CD4-positive, alpha-beta T cell treated with Interleukin-10 for 1 hour (primary cell): ENCODE data around the gene RAD51.
A peak's percentile ranks its signal among the peaks of the same experiment; 100 is the strongest.
"Not testable (repeated sequence)": the region's sequence is repeated elsewhere in the genome, so short reads cannot be mapped to it uniquely, and the experiment has no call there.

ENCODE experiments used
- DNase-seq: peaks from one replicate; pipeline ENCODE4 v3.0.0-alpha.2; 2020

RAD51 gene

DNA sequence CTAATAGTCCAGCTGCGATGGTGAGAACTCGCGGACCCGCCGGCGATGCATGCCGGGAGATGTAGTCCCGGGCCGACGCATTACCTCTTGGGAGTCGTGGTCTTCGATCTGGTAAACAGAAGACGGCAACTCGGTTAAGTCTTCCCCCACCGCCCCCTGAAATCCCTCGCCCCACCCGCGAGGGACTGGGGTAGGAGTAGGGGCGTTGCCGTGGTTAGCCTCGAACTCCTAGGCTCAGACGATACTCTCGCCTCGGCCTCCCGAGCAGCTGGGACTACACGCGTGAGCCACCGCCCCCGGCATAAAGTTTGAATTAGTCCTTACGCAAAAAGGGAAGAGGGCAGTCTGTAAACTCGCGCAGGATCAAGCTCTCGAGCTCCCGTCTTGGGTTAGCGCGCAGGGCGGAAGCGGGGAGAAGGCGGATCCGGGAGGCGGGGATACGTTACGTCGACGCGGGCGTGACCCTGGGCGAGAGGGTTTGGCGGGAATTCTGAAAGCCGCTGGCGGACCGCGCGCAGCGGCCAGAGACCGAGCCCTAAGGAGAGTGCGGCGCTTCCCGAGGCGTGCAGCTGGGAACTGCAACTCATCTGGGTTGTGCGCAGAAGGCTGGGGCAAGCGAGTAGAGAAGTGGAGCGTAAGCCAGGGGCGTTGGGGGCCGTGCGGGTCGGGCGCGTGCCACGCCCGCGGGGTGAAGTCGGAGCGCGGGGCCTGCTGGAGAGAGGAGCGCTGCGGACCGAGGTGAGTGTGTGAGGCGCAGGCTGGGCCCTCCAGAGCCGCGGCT lies at the start of gene RAD51:
Gene RAD51, plus strand, starts transcription at position 487 of the 781 bp plus-strand sequence. CDS start 3,585 bp downstream, outside the sequence.
- DNase-seq, result peak; percentile 93

GRCh38 chr15:40647523-40647922 lies 47.5 kb upstream of the RAD51 start:
- DNase-seq, result no peak

DNA sequence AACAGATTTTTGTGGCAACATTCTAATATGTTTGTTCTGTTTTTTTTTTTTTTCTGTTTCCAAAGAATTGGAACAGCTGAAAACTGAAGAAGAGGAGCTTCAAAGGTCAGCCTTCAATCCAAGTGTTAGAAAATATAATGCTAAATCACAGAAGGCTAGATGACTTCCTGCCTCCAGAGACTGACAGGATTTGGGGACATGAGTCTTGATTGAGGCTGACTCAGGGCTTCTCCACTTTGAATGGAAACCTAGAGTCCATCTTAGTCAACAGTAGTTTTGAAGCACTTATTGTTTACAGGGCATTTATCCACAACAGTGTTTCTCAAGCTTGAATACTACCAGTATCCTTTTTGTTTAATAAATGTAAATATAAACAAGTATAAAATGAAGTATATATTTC lies 44.5 kb upstream of the RAD51 start:
- no peak for DNase-seq

DNA sequence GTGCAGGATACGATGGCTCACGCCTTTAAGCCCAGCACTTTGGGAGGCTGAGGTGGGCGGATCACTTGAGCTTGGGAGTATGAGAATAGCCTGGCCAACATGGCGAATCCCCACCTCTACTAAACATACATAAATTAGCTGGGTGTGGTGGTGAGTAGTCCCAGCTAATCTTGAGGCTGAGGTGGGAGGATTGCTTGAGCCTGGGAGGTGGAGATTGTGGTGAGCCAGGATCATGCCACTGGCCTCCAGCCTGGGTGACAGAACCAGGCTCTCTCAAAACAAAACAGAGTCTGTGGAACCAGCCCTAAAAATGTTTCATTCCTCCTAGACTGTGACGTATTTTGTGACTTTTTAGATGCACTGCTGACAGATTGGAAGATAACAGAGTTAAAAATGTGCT lies 34.3 kb upstream of the RAD51 start:
- DNase-seq, result no peak

- DNase-seq, result no peak
These were observed 30.1 kb upstream of the RAD51 start for GRCh38 chr15:40664909-40665308.

DNA sequence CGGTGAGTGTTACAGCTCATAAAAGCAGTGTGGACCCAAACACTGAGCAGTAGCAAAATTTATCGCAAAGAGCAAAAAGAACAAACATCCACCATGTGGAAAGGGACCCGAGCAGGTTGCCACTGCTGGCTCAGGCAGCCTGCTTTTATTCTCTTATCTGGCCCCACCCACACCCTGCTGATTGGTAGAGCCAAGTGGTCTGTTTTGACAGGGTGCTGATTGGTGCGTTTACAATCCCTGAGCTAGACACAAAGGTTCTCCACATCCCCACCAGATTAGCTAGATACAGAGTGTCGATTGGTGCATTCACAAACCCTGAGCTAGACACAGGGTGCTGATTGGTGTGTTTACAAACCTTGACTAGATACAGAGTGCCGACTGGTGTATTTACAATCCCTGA lies 18.7 kb upstream of the RAD51 start:
- not testable (repeated sequence) for DNase-seq

GRCh38 chr15:40676906-40677305 lies 18.1 kb upstream of the RAD51 start:
- not testable (repeated sequence) for DNase-seq

DNA sequence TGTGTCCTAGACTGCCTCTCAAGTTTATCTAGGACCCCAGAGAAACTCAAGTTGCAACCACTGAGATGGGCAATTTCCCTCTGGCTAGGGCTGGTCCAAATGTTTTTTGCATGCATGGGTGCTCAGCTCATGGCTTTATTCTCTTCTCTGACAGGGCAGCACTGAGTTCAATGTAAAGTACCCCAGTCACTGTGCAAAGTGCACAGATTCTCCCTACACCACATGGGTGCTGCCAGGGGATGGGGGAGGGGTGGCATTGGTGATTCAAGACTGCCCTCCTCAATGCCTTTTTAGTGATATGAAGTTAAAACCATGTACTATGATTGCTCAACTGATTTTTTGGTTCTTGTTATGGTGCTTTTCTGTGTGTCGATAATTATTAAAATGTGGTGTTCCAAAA lies 14.8 kb upstream of the RAD51 start:
- no peak for DNase-seq

GRCh38 chr15:40680959-40681358 lies 14.0 kb upstream of the RAD51 start:
- not testable (repeated sequence) for DNase-seq

- no peak for DNase-seq
These were observed 10.6 kb upstream of the RAD51 start for GRCh38 chr15:40684381-40684780.

DNA sequence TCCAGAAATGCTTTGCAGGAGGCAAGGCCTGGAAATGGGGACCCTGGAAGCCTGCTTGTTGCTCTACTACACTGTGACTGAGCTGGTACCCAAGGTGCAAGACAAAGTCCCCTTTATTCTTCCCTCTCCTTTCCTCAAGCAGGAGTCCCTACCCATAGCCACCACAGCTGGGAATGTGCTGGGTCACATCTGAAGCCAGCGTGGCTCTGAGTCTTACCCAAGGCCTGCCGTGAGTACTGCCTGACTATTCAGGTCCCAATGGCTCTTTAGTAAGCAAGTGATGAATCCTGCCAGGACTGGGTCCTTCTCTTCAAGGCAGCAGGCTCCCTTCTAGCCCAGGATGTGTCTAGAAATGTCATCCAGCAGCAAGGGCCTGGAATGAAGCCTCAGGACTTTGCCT lies 9.6 kb upstream of the RAD51 start:
- DNase-seq, result no peak

DNA sequence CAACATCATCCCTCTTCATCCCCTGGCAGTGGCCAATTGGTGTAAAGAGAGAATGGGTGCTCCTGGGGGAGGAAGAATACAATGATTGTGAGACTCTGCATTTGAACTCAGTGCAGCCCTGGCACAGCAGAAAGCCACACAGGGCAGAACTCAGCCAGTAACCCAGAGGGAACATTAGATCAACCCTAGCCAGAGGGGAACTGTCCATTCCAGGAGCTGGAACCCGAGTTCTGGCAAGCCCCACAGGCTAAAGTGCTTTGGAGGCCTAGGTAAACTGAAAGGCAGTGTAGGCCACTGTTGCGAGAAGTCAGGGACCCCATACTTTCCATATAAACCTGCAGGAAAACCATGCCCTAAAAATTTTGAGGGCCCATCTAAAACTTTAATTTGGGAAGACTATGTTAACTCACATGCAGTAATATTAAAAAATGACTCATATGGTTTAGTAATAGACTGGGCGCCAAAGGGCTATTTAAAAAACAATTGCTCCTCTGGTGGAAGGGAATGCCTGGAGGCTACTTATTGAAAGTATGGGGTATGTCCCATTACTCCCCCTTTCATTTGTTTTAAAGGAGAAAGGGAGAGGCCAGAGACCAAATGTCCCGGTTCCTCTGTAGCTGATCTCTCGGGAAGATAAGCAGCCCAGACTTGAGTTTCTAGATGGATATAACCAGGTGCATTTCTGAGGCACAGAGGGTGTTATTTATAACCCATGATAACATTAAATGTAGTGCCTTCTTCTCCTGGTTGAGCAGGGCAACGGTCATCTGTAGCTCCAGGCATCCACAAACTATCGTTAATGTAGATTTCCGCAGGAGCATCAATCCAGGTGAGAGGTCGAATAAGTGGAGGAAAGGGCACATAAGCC lies 5.8 kb upstream of the RAD51 start:
- no peak for DNase-seq

DNA sequence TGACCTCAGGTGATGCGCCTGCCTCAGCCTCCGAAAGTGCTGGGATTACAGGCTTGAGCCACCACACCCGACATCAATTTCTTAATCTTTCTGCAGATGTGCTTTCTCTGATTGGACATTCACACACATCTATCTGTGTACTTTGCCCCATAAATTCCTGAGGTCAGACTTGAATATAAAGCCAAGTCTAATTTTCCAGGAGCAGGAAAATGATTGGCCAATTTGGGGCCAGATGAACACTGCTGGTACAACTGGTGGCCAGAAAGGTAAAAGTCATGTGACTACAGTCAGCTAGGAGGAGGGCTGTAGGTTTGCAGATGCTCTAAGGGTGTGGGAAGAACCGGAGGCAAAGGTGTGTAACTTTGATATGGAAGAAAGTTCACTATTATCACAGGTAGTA lies 3.2 kb upstream of the RAD51 start:
- no peak for DNase-seq

DNA sequence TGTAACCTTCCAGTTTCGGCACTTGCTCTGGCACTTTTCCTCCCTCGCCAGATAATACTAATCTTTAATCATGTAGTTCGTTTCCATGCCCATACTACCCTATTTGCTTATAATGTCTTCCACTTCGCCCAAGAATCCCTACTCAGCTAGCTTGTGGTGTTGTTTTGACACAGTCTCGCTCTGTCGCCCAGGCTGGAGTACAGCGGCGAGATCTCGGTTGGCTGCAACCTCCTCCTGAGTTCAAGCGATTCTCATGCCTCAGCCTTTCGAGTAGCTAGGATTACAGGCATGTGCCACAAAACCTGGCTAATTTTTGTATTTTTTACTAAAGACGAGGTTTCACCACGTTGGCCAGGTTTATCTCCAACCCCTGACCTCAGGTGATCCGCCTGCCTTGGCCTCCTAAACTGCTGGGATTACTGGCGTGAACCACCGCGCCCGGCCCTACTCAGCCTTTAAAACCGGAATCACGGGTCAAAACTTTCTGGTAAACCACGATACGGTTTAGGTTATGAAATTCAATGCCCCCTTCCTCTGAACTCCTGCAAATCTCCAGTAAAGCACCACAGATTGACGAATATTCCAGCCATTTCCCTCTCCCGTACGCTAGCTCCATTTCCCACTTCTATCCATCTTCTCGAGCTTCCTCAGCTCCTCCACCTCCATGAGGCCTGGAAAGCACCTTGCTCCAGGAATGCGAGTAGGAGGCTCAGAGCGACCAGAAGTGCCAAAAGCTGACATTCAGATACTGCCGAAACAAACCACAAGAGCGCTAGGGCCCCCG lies 878 bp upstream of the RAD51 start:
- peak; percentile 15 for DNase-seq

GRCh38 chr15:40695469-40695890 lies 506 bp downstream of the RAD51 start:
- peak; percentile 21 for DNase-seq

DNA sequence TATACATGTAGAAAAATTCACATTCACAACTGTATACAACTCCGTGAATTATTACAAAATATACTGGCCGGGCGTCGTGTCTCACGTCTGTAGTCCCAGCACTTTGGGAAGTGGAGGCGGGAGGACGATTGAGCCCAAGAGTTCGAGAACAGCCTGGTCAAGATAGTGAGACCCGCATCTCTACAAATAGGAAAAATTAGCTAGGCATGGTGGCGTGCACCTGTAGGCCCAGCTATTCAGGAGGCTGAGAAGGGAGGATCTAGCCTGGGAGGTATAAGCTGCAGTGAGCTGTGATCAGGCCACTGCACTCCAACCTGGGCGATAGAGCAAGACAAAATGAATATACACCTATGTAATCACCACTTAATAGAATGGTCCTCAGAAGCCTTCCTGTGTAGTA lies 1.3 kb downstream of the RAD51 start:
- no peak for DNase-seq

DNA sequence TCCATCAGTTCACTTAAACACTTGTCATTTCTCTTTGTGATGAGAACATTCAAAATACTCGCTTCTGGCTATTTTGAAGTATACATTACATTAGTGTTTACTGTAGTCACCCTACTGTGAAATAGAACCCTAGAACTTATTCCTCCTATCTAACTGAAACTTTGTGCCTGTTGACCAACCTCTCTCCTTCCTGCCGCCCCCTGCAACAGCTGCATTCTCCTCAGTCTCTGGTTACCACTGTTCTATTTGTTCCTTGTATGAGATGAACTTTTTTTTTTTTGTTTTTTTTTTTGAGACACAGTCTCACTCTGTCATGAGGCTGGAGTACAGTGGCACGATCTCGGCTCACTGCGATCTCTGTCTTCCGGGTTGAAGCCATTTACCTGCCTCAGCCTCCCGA lies 2.9 kb downstream of the RAD51 start:
- no peak for DNase-seq

- peak; percentile 54 for DNase-seq
These were observed 7.1 kb downstream of the RAD51 start for GRCh38 chr15:40702077-40702476.

DNA sequence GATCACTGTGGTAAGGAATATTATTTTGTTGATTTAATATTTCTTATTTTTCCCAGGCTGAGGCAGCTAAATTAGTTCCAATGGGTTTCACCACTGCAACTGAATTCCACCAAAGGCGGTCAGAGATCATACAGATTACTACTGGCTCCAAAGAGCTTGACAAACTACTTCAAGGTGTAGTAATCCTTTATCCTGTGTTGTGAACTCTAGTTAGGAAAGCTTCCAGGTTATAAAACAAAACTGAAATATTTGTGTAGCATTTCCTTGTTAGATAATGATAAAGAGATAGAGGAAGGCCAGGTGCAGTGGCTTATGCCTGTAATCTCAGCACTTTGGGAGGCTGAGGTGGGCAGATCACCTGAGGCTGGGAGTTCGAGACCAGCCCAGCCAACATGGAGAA lies 11.1 kb downstream of the RAD51 start:
- no peak for DNase-seq

DNA sequence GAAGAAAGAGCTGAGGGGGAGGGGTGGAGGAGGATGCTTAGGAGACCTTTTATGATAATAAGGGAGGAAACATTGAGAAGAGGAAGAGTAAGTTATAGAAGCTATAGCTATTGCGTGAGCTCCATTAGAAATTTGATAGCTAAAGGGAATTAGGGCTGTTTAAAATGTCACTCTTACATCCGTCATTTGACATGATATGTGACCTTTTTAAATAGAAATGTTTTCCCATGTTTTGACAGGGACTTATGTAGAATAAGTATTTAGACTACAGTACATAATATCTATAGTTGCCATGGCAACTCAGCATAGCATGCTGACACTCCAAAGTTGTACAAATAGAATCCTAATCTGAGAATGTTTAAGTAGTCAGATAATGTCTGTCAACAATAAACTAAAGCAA lies 19.2 kb downstream of the RAD51 start:
- DNase-seq, result no peak

DNA sequence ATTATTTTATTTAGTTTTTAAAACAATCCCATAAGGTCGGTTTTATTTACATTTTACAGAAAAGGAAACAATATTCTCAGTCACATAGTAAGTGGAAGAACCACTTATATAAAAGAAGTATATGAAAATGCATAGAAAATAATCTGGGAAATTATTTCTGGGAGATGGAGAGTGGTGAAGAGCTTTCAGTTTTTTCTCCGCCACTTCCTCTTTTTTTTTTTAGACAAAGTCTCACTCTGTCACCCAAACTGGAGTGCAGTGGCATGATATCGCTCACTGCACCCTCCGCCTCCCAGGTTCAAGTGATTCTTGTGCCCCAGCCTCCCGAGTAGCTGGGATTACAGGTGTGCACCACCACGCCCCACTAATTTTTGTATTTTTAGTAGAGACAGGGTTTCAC lies 21.2 kb downstream of the RAD51 start:
- no peak for DNase-seq

DNA sequence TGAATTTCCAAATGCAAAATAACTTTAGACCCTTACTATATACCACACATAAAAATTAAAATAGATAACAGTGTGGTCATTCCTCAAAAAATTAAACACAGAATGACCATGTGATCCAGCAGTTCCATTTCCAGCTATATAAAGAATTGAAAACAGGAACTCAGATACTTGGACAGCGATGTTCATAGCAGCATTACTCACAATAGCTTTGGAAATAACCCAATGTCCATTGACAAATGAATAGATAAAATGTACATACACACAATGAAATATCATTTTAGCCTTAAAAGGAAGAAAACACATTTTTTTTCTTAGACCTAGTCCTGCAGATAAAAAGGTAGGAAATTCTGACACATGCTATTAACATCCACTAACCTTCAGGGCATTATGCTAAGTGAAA lies 26.7 kb downstream of the RAD51 start:
- DNase-seq, result no peak

DNA sequence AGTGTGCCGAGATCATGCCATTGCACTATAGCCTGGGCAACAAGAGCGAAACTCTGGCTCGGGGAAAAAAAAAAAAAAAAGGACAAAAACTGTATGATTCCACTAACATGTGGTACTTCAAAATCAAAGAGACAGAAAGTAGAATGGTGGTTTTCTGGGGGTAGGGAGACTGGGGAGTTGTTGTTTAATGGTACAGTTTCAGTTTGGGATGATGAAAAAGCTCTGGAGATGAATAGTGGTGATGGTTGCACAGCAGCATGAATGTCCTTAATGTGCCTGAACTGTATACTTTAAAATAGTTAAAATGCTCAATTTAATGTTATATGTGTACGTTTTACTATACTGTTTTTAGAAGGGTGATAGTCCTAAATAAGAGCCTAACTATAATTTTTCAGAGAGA lies 27.4 kb downstream of the RAD51 start:
- DNase-seq, result no peak
